ENCODE data around the gene EPC1. TPM values are rescaled to one million over a fixed set of nuclear protein-coding genes. Genes with fewer than 3 reads are reported as not detected.

The EPC1 gene
- polyA plus RNA-seq, 1 of the 3 experiments (the other 2 are of a cell fraction) = 21.8 TPM

DNA sequence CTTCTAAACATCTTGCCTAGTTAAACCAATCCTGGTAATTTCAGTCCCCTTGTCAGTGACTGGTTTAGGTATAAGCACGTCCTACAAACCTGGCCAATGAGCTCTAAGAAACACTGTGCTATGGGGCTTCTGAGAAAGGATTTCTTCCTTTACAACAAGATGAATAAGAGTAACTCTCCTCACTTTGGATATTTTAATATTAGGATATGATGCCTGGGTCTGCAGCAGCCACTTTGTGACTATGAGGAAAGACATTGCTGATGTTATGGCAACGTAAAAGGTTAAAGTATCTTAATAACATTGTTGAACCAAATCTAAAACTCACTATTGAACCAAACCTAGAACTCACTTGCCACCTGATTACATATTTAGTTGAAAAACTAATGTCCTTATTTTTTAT, 26.5 kb upstream of the EPC1 start:
- ChIA-PET POLR2A (no interaction called here), CTCF (interaction anchor here (0.8 to 1.2 kb wide), 3 partner anchors 9 to 183 kb away, joined by 3 read pairs; no protein-coding TSS in a partner anchor)
- 91% methylated on average over 2 of the region's 2 CpGs for WGBS (ENCODE audit: low lambda C conversion rate)
- DNase-seq = no peak
- H3K9ac ChIP-seq = no peak overlapping the region
- H3K79me2 ChIP-seq (ENCODE audit: insufficient read depth) = peaks cover 81% of the 10 kb centered on the region
- peaks cover 20% of the 10 kb centered on the region for H3F3A ChIP-seq (replicated peaks; ENCODE audit: insufficient read depth)
- H3K4me1 ChIP-seq (ENCODE audit: control insufficient read depth in 1 of 2, insufficient read depth in 2 of 2, low read depth in 1 of 2, low read length in 1 of 2) = no peaks in the 10 kb centered on the region; a peak in 1 of 4 replicates
- no peak overlapping the region for H3K27ac ChIP-seq (ENCODE audit: low read depth in 2 of 2, low read length in 1 of 2)
- H4K20me1 ChIP-seq (ENCODE audit: insufficient read depth) = no peaks in the 10 kb centered on the region; the same call in 1 of the 2 replicates
- no peak overlapping the region for H2AFZ ChIP-seq (ENCODE audit: low read depth)
- no peak for TF ChIP-seq NFIC (IDR thresholded peaks at IDR 0.05; ENCODE audit: borderline replicate concordance)
- TF ChIP-seq, protein P1, sequence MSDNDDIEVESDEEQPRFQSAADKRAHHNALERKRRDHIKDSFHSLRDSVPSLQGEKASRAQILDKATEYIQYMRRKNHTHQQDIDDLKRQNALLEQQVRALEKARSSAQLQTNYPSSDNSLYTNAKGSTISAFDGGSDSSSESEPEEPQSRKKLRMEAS (IDR thresholded peaks at IDR 0.05; ENCODE audit: low read depth) = no peak
- no peak for TF ChIP-seq GATA2 (CRISPR knock-in tag; IDR thresholded peaks at IDR 0.05)
- no peak for TF ChIP-seq MXI1 (IDR thresholded peaks at IDR 0.05; ENCODE audit: low read depth, low read length)
- TF ChIP-seq JUND (IDR thresholded peaks at IDR 0.05) = no peak
- TF ChIP-seq RCOR1 (IDR thresholded peaks at IDR 0.05; ENCODE audit: low read length) = no peak
- no peak for TF ChIP-seq USF1 (IDR thresholded peaks at IDR 0.05; ENCODE audit: borderline replicate concordance, low read depth)
- TF ChIP-seq POLR2AphosphoS5 (IDR thresholded peaks at IDR 0.05; ENCODE audit: low read depth, low read length) = no peak
- no peak for TF ChIP-seq TEAD4 (IDR thresholded peaks at IDR 0.05; ENCODE audit: borderline replicate concordance, insufficient read depth)
- TF ChIP-seq, protein P2, sequence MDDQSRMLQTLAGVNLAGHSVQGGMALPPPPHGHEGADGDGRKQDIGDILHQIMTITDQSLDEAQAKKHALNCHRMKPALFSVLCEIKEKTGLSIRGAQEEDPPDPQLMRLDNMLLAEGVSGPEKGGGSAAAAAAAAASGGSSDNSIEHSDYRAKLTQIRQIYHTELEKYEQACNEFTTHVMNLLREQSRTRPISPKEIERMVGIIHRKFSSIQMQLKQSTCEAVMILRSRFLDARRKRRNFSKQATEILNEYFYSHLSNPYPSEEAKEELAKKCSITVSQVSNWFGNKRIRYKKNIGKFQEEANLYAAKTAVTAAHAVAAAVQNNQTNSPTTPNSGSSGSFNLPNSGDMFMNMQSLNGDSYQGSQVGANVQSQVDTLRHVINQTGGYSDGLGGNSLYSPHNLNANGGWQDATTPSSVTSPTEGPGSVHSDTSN (IDR thresholded peaks at IDR 0.05) = no peak
- TF ChIP-seq EZH2phosphoT487 (IDR thresholded peaks at IDR 0.05; ENCODE audit: borderline replicate concordance, low read depth) = no peak
- TF ChIP-seq TCF12 (IDR thresholded peaks at IDR 0.05) = no peak
- TF ChIP-seq FOXM1 (IDR thresholded peaks at IDR 0.05; ENCODE audit: low read depth) = no peak
- TF ChIP-seq, protein P3, sequence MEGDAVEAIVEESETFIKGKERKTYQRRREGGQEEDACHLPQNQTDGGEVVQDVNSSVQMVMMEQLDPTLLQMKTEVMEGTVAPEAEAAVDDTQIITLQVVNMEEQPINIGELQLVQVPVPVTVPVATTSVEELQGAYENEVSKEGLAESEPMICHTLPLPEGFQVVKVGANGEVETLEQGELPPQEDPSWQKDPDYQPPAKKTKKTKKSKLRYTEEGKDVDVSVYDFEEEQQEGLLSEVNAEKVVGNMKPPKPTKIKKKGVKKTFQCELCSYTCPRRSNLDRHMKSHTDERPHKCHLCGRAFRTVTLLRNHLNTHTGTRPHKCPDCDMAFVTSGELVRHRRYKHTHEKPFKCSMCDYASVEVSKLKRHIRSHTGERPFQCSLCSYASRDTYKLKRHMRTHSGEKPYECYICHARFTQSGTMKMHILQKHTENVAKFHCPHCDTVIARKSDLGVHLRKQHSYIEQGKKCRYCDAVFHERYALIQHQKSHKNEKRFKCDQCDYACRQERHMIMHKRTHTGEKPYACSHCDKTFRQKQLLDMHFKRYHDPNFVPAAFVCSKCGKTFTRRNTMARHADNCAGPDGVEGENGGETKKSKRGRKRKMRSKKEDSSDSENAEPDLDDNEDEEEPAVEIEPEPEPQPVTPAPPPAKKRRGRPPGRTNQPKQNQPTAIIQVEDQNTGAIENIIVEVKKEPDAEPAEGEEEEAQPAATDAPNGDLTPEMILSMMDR (IDR thresholded peaks at IDR 0.05) = no peak
- no peak for TF ChIP-seq FOSL2 (IDR thresholded peaks at IDR 0.05; ENCODE audit: borderline replicate concordance, low read depth)
- TF ChIP-seq EP300 (IDR thresholded peaks at IDR 0.05; ENCODE audit: borderline replicate concordance in 1 of 2, low read depth in 1 of 2, low read length in 1 of 2) = no peak
- TF ChIP-seq USF2 (IDR thresholded peaks at IDR 0.05; ENCODE audit: borderline replicate concordance, low read depth, low read length) = no peak
- TF ChIP-seq RFX5 (IDR thresholded peaks at IDR 0.05; ENCODE audit: low read length) = no peak
- H3K9me2 ChIP-seq = no peaks in the 10 kb centered on the region
- peaks cover 6 to 7% of the 10 kb centered on the region in 2 experiments for H3K36me3 ChIP-seq (replicated peaks in 1 of 2; ENCODE audit: control insufficient read depth in 1 of 2, insufficient read depth in 2 of 2, low read length in 1 of 2)
- no peaks in the 10 kb centered on the region for H3K9me3 ChIP-seq
- H3K4me2 ChIP-seq = no peak overlapping the region
- no peaks in the 10 kb centered on the region for H3K27me3 ChIP-seq (ENCODE audit: insufficient read depth)
- no peak overlapping the region for H3K4me3 ChIP-seq (ENCODE audit: low read depth in 2 of 2, low read length in 1 of 2)

Measured in SK-N-SH (cell line).